HepG2 (cell line): ENCODE measurements around the gene WDR47. TPM values are rescaled to one million over a fixed set of nuclear protein-coding genes. Genes with fewer than 3 reads are reported as not detected.
"Not testable (repeated sequence)": the region's sequence is repeated elsewhere in the genome, so short reads cannot be mapped to it uniquely, and the experiment has no call there.

ENCODE experiments used
- ATAC-seq: fragments of 200-7000 bp; cut with Tn5 transposase; 3 replicates; pipeline ENCODE4 v1.9.1; 2020; ENCODE audit warnings: mild to moderate bottlenecking, moderate library complexity
- BruUV-seq: library from RNA; stranded (reverse); fragments of 400-500 nt; replicated peaks from 2 replicates; lab custom pipeline; 2021; lab: Mats Ljungman, UMichigan
- CTCF ChIA-PET: fragments of 300-600 bp; formaldehyde crosslinking; extraction: SDS; loops from one replicate; lab custom pipeline; 2021; ENCODE audit warnings: low total read pairs, inconsistent platforms, low intra/inter-chr PET ratio; lab: Yijun Ruan, JAX
- POLR2A ChIA-PET: fragments of 350-600 bp; sonication (Branson Sonifier 250); formaldehyde crosslinking; loops from one replicate; lab custom pipeline; 2020; ENCODE audit warnings: antibody characterized with exemption, inconsistent platforms; lab: Yijun Ruan, JAX
- DNase-seq: peaks from one replicate; pipeline ENCODE4 v3.0.0-alpha.2; 2015; ENCODE audit warnings: low spot score
- FAIRE-seq: peaks from 3 replicates; lab custom pipeline; 2011; peaks lifted over from hg19 to GRCh38; lab: Jason Lieb, UNC
- H2AFZ ChIP-seq: one replicate; pipeline ENCODE4 v1.6.1; 2011; ENCODE audit warnings: low read length, inconsistent platforms
- H3K27ac ChIP-seq: fragments of 300-600 bp; 3 replicates; pipeline ENCODE4 v1.8.0; 2011; ENCODE audit warnings: mixed run types, mild to moderate bottlenecking, mixed read lengths, low read length, inconsistent platforms; ENCODE audit not compliant: insufficient read depth; ENCODE audit errors: extremely low read length
- H3K27me3 ChIP-seq, 2 experiments: fragments of 200-600 bp in 1 of 2; 2 replicates in 1 of 2; 3 replicates in 1 of 2; pipeline versions ENCODE4 v1.6.0 to v1.8.0; 2011; ENCODE audit warnings: low read length in 2 of 2, mild to moderate bottlenecking in 2 of 2, moderate library complexity in 2 of 2, inconsistent platforms in 1 of 2; ENCODE audit not compliant: insufficient read depth in 2 of 2, control insufficient read depth in 1 of 2
- H3K36me3 ChIP-seq, 2 experiments: fragments of 200-600 bp in 1 of 2; replicated peaks in 1 of 2; 2 replicates in 1 of 2; 3 replicates in 1 of 2; pipeline versions ENCODE4 v1.5.1 to v1.8.0; 2011; ENCODE audit warnings: low read length in 2 of 2, inconsistent platforms in 1 of 2; ENCODE audit not compliant: insufficient read depth in 2 of 2, control insufficient read depth in 1 of 2
- H3K4me1 ChIP-seq: 2 replicates; pipeline ENCODE4 v1.5.1; 2012; ENCODE audit warnings: low read length, inconsistent platforms; ENCODE audit not compliant: insufficient read depth
- H3K4me2 ChIP-seq: 2 replicates; pipeline ENCODE4 v1.6.0; 2011; ENCODE audit warnings: low read depth, low read length, inconsistent platforms
- H3K4me3 ChIP-seq, 3 experiments: fragments of 200-600 bp in 1 of 3; sonication (generic), shearing (Covaris generic) in 1 of 3; replicated peaks in 1 of 3; 2 replicates each; pipeline ENCODE4 v1.5.1; 2011 to 2016; ENCODE audit warnings: low read length in 3 of 3, inconsistent platforms in 2 of 3, low read depth in 2 of 3, mild to moderate bottlenecking in 2 of 3, control low read depth in 1 of 3, mixed read lengths in 1 of 3; ENCODE audit not compliant: insufficient read depth in 1 of 3
- H3K79me2 ChIP-seq: one replicate; pipeline ENCODE4 v1.6.1; 2011; ENCODE audit warnings: low read length, inconsistent platforms; ENCODE audit not compliant: insufficient read depth
- H3K9ac ChIP-seq: 2 replicates; pipeline ENCODE4 v1.6.0; 2011; ENCODE audit warnings: mild to moderate bottlenecking, low read depth, low read length, inconsistent platforms; ENCODE audit not compliant: insufficient read depth
- H3K9me3 ChIP-seq: 2 replicates; pipeline ENCODE4 v1.5.1; 2012; ENCODE audit warnings: mild to moderate bottlenecking, low read length
- H4K20me1 ChIP-seq: 2 replicates; pipeline ENCODE4 v1.6.0; 2011; ENCODE audit warnings: inconsistent platforms, mild to moderate bottlenecking, low read length, moderate library complexity; ENCODE audit not compliant: insufficient read depth
- ATM ChIP-seq: fragments of 450-650 bp; IDR thresholded peaks from 2 replicates; pipeline ENCODE4 v1.7.1; 2017; ENCODE audit warnings: mild to moderate bottlenecking, borderline replicate concordance
- BORCS8-MEF2B ChIP-seq: sonication (generic); formaldehyde crosslinking; IDR thresholded peaks from 2 replicates; pipeline ENCODE4 v1.8.0; 2022; ENCODE audit warnings: mild to moderate bottlenecking, missing genetic modification reagents
- CENPX ChIP-seq: sonication (generic); formaldehyde crosslinking; IDR thresholded peaks from 2 replicates; pipeline ENCODE4 v1.9.0; 2021; ENCODE audit warnings: mild to moderate bottlenecking, missing genetic modification reagents, moderate library complexity
- EZH2 ChIP-seq: conservative IDR thresholded peaks from 2 replicates; pipeline ENCODE4 v1.6.1; 2012; ENCODE audit warnings: mild to moderate bottlenecking, low read depth, low read length, moderate library complexity
- HMG20B ChIP-seq: conservative IDR thresholded peaks from 2 replicates; pipeline ENCODE4 v1.6.1; 2016; ENCODE audit warnings: missing genetic modification reagents, missing compliant biosample characterization
- LCORL ChIP-seq, 2 experiments: fragments of 450-650 bp in 1 of 2; sonication (generic) in 1 of 2; formaldehyde crosslinking in 1 of 2; IDR thresholded peaks; 2 replicates each; pipeline versions ENCODE4 v1.5.0 to v1.6.1; 2017 to 2020; ENCODE audit warnings: antibody characterized with exemption in 1 of 2, missing genetic modification reagents in 1 of 2
- MTA1 ChIP-seq: sonication (generic); formaldehyde crosslinking; IDR thresholded peaks from 2 replicates; pipeline ENCODE4 v1.4.0; 2020; ENCODE audit warnings: missing genetic modification reagents, mild to moderate bottlenecking, borderline replicate concordance
- NFAT5 ChIP-seq: sonication (generic); formaldehyde crosslinking; IDR thresholded peaks from 2 replicates; pipeline ENCODE4 v1.4.0; 2020; ENCODE audit warnings: missing genetic modification reagents
- NR2C2 ChIP-seq: sonication (generic); formaldehyde crosslinking; IDR thresholded peaks from 2 replicates; pipeline ENCODE4 v1.4.0; 2020; ENCODE audit warnings: missing genetic modification reagents, mild to moderate bottlenecking, moderate library complexity, borderline replicate concordance
- RBFOX2 ChIP-seq: fragments of 200-400 bp; formaldehyde crosslinking; IDR thresholded peaks from 2 replicates; pipeline ENCODE4 v1.6.1; 2017; ENCODE audit warnings: low read depth, mild to moderate bottlenecking, low read length
- TCF12 ChIP-seq, 2 experiments: fragments of 450-650 bp in 1 of 2; sonication (generic) in 1 of 2; formaldehyde crosslinking in 1 of 2; IDR thresholded peaks; 2 replicates each; pipeline versions ENCODE4 v1.6.1 to v1.8.0; 2017 to 2022; ENCODE audit warnings: antibody characterized with exemption in 1 of 2, mild to moderate bottlenecking in 1 of 2, missing genetic modification reagents in 1 of 2, moderate library complexity in 1 of 2
- ZNF446 ChIP-seq: sonication (generic); formaldehyde crosslinking; IDR thresholded peaks from 2 replicates; pipeline ENCODE4 v1.5.0; 2020; ENCODE audit warnings: mild to moderate bottlenecking, missing genetic modification reagents
- ZNF589 ChIP-seq: sonication (generic); formaldehyde crosslinking; conservative IDR thresholded peaks from 2 replicates; pipeline ENCODE4 v1.8.0; 2022; ENCODE audit warnings: mild to moderate bottlenecking, moderate library complexity, missing genetic modification reagents
- WGBS: methylation state at CpG from one replicate; pipeline ENCODE4 v1.1.6; 2017; ENCODE audit warnings: low lambda C conversion rate; 5-methylcytosine and 5-hydroxymethylcytosine counted together
- in situ Hi-C: cut with HindIII; loops from 2 replicates; pipeline ENCODE4 v1.10.0; 2017; ENCODE audit warnings: low pct_unique_long_range_greater_than_20kb; ENCODE audit not compliant: extremely low pct_ligation_motif_present
- intact Hi-C: fragments of 100-400 bp; cut with micrococcal nuclease; formaldehyde crosslinking; loops from one replicate; pipeline ENCODE4 v1.10.0; 2022; ENCODE audit not compliant: unreplicated experiment
- polyA plus RNA-seq, 8 experiments: library from polyadenylated mRNA; depleted of rRNA in 3 of 8; stranded (reverse) in 7 of 8; unstranded in 1 of 8; fragments of >200 nt; fragmentation: Illumina TruSeq in 4 of 8; extraction: Trizol in 4 of 8; gene quantifications; 2 replicates each; pipeline versions ENCODE4 v1.2.1 to v1.2.3, GENCODE V29; 2011 to 2016; ENCODE audit warnings: low read depth in 4 of 8, missing spikeins in 1 of 8, mixed read lengths in 1 of 8; ENCODE audit not compliant: insufficient read depth in 1 of 8
- total RNA-seq, 5 experiments: library from RNA; depleted of rRNA; stranded (reverse); fragments of >200 nt; fragmentation: Illumina TruSeq; extraction: Trizol; gene quantifications; 2 replicates each; pipeline ENCODE4 v1.2.3, GENCODE V29; 2016; ENCODE audit warnings: low read depth in 1 of 5

Gene WDR47
- total and polyA plus RNA-seq, 2 of the 13 experiments (the other 11 are each of a cell fraction or from before 2014, with no cell fraction given), result 4.3 to 5.9 TPM

- TF ChIP-seq NFAT5 (no peak), EZH2 (no peak), ZNF446 (CRISPR knock-in tag) (no peak), BORCS8-MEF2B (no peak), HMG20B (CRISPR knock-in tag) (no peak), CENPX (CRISPR knock-in tag) (no peak), MTA1 (CRISPR knock-in tag) (no peak), NR2C2 (no peak)
These were observed 24.8 kb downstream of the WDR47 start (continued) for GRCh38 chr1:109017134-109017533.

GRCh38 chr1:109011335-109011734 lies 30.6 kb downstream of the WDR47 start:
- Histone ChIP-seq H3K36me3 (peaks cover 1 to 5% of the 10 kb centered on the region in 2 experiments; a peak in 2 of 5 replicates), H3K4me3 (no peak overlapping the region), H3K27me3 (no peaks in the 10 kb centered on the region), H3K79me2 (no peaks in the 10 kb centered on the region), H3K27ac (no peak overlapping the region), H3K4me2 (no peak overlapping the region), H3K4me1 (peaks cover 12% of the 10 kb centered on the region), H2AFZ (no peak overlapping the region), H4K20me1 (no peaks in the 10 kb centered on the region), H3K9me3 (no peaks in the 10 kb centered on the region), H3K9ac (no peak overlapping the region)
- 50% methylated on average over 7 of the region's 7 CpGs for WGBS
- FAIRE-seq (peak; percentile 56), DNase-seq (peak; percentile 56), ATAC-seq (peak; percentile 68; the same call in 2 of the 3 replicates)
- POLR2A ChIA-PET, result interaction anchor here (1.1 kb wide), 1 partner anchor 90 kb away, joined by 3 read pairs; no protein-coding TSS in a partner anchor
- in situ Hi-C loops (no loop called here), intact Hi-C loops (no loop called here)
- CTCF ChIA-PET, result no interaction called here
- no TSS peak for BruUV-seq
- TF ChIP-seq RBFOX2 (no peak), ATM (no peak), ZNF446 (CRISPR knock-in tag) (no peak), TCF12 (IDR thresholded peaks at IDR 0.05) (no peak), TCF12 (CRISPR knock-in tag; IDR thresholded peaks at IDR 0.05) (no peak), LCORL (IDR thresholded peaks at IDR 0.05) (no peak), LCORL (CRISPR knock-in tag; IDR thresholded peaks at IDR 0.05) (no peak), ZNF589 (CRISPR knock-in tag) (no peak)

GRCh38 chr1:108996622-108997021 lies 45.3 kb downstream of the WDR47 start:
- POLR2A ChIA-PET, H3K27ac ChIP-seq, ATAC-seq, H3K4me3 ChIP-seq, in situ Hi-C loops, H3K79me2 ChIP-seq, H3K9ac ChIP-seq, CTCF ChIA-PET, H2AFZ ChIP-seq, H3K4me2 ChIP-seq, H4K20me1 ChIP-seq, BruUV-seq, intact Hi-C loops, H3K4me1 ChIP-seq, FAIRE-seq, H3K27me3 ChIP-seq, DNase-seq: not testable (repeated sequence)
- Histone ChIP-seq H3K9me3 (peaks cover 14% of the 10 kb centered on the region), H3K36me3 (peaks cover 1 to 17% of the 10 kb centered on the region in 2 experiments; a peak in 3 of 5 replicates)
- 97% methylated on average over 3 of the region's 3 CpGs for WGBS
